GM19240 (cell line): ENCODE measurements around the gene ASXL3.

Experiments
- DNase-seq: peaks from one replicate; pipeline ENCODE4 v3.0.0; 2011; ENCODE audit warnings: low spot score; ENCODE audit not compliant: insufficient read length

Gene ASXL3

DNA sequence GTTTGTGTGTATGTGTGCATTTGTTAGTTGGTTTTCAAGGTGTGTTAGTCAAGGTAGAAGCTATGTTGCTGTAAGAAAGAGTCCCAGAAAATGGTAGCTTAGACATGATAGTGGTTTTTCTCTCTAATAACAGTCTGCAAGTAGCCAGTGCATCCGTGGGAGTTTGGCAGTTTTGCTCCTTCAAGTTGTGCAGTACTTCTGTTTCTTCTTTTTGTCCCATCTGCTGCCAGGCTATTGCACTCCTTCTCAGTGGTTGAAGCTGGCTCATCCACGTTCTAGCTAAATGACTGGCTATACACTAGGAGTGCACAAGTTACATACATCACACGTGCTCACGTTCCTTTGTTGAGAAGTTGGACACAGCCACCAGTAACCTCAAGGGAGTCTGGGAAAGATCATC, 134.7 kb downstream of the ASXL3 start:
- DNase-seq, result no peak

DNA sequence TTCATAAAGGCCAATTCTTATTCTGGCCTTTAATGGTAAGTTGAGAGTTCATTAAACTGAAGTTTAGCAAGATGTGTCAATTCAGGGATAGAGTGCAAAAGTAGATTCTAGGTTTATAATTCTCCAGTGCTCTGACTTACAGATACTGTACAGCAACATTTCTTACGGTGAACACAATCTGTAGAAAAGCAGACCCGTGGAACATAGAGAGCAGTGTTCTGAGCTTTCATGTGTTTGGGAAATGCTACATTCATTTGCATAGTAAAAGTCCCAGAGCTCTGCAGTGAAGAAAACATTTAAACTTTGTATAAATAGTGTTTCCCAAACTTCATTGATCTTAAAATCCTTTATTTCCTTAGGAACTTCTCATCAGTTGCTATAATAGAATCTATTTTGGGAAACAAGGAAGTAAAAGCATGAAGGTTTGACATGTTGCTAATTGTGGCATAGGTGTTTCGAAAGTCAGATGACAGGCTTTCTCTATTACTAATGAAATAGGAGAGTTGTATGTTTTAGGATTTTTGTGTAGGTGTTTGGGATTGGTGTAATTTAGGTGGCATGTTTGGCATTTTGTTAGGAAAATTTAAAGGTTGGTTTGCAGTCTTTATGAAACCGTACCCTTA, 138.2 kb downstream of the ASXL3 start:
- no peak for DNase-seq

DNA sequence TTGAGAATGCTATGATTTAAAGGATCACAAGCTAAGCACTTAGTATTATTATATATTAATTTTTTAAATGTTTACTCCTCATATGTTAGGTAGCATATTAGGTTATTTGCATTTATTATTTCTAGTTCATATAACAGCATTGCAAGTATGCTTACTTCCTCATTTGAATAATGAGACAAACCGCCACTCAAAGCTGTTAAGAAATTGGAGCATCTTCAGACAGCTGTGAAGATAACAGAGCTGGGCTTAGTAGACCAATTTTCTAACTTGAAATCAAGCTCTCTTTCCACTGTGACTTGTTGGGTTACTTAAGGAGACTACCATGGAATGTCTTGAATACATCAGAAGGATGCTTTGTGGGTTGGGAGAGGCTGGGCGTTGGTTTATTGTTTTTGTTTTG, 139.3 kb downstream of the ASXL3 start:
- DNase-seq, result no peak

DNA sequence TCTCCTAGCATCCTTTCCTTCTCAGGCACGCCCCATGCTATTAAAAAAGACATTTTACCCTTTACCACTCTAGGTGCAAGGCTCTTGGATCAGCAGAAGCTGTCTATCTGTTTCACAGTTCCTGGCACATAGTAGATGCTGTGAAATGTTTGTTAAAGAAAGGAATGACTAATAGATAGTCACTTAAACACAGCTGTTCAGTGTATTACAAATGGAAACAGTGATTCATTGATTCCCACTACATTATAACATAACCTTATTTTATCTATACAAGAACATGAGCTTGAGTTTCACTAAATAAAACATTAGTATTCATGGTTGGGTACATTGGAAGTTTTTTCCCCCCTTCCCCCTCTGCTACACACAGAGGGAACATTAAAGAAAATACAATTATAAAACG, 142.1 kb downstream of the ASXL3 start:
- DNase-seq, result no peak

DNA sequence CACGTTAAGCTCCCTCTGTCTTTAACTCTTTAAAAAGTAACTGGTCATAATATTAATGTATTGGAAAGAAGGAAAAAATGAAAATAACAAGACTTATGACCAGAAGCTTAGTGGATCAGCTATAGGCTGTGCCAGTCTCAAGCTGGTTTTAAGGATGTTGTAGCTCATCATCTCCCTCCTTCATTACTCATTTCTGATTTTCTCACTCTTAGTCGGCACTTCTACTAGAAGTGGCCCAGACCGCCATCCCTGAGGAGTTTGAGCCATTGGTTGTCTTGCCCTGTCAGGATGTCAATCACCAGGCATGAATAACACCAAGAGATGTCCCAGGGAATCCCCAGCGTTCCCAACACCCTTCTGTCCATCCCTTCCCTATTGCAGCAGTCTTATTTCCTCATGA, 151.5 kb downstream of the ASXL3 start:
- no peak for DNase-seq

DNA sequence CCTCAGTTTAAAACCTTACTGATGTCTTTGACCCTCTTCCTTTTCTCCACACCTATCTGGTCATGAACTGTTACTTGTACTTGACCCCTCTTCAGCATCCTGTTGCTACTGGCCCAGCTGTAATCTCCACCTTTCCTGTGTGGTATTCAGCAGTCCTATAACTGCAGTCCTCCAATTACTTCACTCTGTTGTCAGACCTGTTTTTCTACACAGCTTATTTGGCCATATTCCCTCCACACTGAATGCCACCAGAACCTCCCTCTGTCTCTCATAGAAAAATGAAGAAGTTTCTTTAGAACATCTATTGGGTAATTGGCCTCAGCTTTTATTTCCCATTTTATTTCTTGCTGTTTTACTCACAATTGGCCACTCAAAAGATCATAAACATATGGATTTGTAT, 155.4 kb downstream of the ASXL3 start:
- no peak for DNase-seq

DNA sequence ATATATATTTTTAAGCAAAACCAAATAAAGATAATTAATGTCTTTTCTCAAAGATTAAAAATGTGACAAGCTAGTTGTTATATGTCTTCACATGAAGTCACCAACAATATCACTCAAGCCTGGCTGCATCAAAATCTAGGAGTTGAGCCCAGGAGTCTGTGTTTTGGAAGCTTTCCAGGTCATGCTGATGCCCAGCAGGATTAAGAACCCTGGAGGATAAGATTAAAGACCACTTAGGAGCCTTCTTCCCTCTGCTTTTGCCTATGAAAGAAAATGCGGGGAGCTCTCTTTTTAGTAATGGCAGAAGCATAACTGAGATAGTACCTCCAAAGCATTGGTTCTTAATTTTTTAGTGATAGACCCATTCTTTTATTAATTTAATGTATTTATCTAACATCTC, 157.4 kb downstream of the ASXL3 start:
- no peak for DNase-seq

DNA sequence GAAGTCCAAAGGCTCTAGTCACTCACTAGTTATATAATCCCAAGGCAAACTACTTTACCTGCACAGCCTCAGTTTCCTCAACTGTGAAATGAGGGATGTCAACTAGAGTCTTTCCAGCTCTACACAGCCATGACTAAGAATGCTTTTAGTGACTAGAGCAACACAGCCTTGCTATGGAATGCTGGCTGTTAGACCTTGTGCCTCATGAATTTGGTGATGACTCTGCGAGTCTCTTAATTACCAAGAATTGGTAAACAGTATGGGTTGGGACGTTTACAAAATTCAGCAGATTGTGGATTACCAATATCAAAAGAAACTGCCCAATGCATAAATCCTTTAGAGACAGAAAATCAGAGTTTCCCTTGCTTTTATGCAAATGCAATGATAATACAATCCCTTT, 163.7 kb downstream of the ASXL3 start:
- DNase-seq, result no peak

DNA sequence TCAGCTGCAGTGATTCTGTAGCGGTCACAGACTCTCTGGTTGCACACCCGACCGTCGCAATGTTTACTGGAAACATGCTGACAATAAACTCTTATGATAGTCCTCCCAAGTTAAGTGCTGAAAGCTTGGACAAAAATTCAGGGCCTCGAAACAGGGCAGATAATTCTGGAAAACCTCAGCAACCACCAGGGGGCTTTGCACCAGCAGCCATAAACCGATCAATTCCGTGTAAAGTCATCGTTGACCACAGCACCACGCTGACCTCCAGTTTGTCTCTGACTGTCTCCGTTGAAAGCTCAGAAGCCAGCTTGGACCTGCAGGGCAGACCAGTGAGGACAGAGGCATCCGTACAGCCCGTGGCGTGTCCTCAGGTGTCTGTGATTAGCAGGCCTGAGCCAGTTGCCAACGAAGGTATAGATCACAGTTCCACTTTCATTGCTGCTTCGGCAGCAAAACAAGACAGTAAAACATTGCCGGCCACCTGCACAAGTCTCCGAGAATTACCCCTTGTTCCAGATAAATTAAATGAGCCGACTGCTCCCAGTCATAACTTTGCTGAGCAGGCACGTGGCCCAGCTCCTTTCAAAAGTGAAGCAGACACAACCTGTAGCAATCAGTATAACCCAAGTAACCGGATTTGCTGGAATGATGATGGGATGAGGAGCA, 166.1 kb downstream of the ASXL3 start:
- DNase-seq, result no peak

DNA sequence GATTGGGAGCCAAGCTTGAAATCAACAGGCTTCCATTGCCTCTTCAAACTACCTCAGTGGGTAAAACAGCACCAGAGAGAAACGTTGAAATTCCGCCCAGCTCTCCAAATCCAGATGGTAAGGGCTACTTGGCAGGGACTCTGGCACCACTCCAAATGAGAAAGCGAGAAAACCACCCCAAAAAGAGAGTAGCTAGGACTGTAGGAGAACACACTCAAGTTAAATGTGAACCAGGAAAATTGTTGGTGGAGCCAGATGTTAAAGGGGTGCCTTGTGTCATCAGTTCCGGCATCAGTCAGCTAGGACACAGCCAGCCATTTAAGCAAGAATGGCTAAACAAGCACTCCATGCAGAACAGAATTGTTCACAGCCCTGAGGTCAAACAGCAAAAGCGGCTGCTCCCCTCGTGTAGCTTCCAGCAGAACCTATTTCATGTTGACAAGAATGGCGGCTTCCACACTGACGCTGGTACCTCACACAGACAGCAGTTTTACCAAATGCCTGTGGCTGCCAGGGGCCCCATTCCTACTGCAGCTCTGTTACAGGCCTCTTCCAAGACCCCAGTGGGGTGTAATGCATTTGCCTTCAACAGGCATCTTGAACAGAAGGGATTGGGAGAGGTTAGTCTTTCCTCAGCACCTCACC, 167.3 kb downstream of the ASXL3 start:
- DNase-seq, result no peak

DNA sequence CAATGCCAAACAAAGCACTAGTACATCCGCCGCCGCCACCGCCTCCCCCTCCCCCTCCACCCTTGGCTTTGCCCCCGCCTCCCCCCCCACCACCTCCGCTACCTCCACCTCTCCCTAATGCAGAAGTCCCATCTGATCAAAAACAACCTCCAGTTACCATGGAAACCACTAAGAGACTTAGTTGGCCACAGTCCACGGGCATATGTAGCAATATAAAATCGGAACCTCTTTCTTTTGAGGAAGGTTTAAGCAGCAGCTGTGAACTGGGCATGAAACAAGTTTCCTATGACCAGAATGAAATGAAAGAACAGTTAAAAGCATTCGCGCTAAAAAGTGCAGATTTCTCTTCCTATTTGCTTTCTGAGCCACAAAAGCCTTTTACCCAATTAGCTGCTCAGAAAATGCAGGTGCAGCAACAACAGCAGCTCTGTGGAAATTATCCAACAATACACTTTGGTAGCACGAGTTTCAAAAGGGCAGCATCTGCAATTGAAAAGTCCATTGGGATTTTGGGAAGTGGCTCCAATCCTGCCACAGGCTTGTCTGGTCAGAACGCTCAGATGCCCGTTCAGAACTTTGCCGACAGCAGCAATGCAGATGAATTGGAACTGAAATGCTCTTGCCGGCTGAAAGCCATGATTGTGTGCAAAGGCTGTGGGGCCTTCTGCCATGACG, 168.0 kb downstream of the ASXL3 start:
- DNase-seq, result no peak

DNA sequence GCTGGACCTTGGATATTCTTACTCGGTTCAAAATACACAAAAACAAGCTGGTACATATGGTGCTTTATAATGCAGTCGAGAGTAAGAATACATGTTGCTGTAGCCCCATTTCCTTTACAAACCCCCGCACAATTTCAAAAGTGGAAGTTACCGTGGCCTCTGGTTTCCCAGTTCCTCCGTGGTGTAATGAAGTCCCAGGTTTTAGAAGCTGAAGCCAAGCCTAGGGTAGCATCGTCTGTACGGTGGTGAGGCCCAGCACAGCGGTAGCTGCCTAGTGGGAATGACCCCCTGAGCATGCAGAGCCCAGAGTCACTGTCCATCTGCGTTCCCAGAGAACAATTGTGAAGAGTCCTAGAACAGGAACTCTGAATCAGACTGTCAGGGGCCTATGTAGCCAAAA, 171.8 kb downstream of the ASXL3 start:
- no peak for DNase-seq

DNA sequence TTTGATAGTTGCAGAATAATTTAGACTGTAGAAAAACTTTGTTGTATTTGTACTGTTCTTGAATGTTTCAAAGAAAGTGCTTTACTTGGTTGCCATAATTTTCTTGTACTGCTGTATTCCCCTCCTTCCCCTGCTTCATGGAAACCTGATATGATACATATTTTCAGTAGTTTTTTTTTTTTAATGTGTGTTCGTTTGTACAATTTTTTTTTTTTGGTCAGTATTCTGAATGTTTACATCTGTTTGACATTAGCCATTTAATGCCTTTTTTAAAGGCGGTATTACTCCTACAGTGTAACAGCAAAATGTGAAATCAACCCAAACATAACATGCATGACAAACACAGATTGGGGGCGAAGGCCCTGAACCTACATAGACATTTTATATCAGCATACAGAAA, 172.3 kb downstream of the ASXL3 start:
- DNase-seq, result no peak

DNA sequence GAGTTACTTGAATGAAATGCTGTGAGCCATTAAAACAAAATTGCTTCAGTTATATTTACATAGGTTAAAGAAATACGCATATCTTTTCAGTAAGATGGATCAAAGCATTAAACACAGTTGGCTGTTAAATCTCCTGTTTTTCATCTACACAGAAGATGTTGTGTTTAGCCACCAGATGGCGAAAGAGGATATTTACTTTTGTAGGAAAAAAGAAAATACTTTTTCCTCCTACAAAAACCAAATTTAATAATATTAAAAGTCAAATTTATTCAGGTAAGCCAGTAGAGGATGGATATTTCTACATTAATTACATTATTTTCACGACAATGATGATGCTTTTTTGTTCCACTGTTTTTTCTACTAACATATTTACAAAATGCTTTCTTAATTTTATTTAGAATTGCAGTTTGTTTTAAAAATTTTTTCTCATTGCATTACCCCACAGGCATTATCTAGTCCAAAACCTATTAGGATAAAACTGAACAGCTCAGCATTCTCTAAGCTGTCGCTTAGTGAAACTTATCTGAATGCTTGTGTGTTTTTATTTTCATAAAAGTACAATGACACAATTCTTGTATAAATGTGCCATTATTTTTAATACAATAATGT, 173.7 kb downstream of the ASXL3 start:
- DNase-seq, result no peak

DNA sequence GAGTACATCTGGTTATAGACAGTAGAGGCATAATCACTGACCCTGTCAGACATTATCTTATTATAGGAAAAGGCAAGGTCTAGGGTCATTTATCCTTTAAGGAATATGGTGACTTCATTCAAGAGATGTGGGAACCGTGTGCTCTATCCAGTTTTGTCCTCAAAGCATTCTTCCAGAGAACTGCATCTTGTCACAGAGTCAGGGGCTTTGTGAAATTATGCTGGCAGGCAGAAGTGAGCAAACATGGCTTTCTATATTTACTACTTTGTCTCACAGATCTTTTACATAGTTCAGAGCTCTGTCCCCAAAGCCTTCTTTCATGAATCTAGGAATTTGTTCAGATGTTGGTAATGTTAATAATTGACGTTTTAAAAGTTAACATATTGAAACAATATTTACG, 177.4 kb downstream of the ASXL3 start:
- DNase-seq, result no peak

DNA sequence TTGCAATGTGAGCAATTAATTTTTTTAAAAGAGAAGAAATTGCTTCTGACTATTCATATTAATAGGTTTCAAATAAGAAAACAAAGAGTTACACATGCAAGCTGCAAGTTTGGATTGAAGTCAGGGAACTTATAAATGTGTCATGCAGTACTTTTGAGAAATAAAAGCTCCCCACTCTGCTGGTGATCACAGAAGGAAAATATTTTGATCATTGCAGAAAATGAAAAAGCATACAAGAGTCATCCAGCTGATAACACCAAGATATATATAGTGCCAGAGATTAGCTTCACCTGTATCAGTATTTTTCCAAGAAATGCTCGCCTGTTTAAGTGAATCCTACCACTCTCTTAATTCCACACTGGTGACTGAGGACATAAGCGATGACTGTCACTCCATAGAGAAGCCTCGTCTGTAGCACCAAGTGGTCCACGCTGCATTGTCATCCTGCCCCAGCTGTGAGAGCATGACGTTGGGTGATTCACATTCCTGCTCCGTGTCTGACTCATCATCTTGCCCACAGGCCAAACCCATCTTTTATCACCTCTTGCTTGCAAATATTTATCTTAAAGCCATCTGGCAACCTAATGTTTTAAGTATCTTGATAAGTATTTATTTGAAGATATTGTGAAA, 178.0 kb downstream of the ASXL3 start:
- DNase-seq, result no peak

DNA sequence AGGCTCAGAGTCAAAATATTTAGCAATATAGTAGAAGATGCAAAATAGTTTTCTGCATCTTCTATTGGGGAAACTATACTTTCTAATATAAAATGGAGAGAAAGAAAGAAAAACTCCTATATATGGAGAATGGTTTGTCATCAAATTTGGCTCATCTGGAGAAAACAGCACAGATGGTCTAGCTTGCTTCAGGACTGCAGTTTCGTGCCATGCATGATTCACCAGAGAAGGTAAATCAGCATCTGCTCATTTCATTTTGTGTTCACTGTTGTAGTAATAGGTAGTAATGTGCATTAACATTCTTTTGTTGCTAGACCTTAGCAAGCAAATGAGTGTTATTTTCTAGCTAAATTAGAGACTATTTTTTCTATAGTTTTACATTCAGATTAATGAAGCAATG, 179.0 kb downstream of the ASXL3 start:
- DNase-seq, result no peak

DNA sequence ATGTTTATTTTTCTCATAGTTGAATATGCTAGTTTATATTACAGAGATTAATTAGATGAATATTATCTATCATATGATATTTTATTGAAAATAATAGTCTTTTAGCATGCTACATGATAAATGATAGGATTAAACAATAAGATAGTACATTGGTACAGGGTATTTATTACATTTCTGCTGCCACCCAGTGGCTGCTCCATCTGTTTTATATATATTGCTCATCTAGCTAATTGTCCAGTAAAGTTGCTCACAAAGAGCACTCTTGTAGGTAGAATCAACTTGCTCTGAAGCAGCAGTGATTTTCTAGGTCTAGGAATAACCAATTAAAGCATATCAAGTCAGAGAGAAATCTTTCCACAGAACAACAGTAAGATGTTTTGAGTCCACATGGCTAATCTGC, 183.3 kb downstream of the ASXL3 start:
- DNase-seq, result no peak

DNA sequence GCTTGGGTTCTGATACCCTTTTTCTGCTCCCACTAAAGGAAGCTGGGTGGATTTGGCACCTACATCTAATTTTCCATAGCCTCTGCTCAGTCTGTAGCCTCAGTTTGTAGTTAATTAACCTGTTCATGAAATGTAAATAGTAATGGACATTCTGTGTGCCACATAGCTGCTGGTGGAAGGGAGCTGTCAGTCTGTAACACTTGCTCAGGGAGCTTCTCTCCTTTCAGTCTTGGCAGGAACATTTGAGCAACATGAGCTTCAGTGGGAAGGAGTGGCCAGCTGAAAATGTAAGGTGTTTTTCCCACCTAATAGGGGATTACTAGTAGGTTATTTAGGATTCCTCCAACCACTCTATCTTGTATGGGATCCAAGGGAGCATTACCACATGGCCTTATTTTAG, 203.4 kb downstream of the ASXL3 start:
- no peak for DNase-seq
